AG09319 (cell line): ENCODE measurements around the gene SH3PXD2A.

Experiments used
- DNase-seq: peaks from one replicate; pipeline ENCODE4 v3.0.0-alpha.2; 2010; ENCODE audit warnings: low read depth; ENCODE audit errors: extremely low read depth
- TF ChIP-seq, protein P1 (sequence below): IDR thresholded peaks from 2 replicates; pipeline ENCODE4 v1.5.1; 2011; ENCODE audit warnings: low read depth, mild to moderate bottlenecking, inconsistent platforms, low read length, moderate library complexity

Gene SH3PXD2A

DNA sequence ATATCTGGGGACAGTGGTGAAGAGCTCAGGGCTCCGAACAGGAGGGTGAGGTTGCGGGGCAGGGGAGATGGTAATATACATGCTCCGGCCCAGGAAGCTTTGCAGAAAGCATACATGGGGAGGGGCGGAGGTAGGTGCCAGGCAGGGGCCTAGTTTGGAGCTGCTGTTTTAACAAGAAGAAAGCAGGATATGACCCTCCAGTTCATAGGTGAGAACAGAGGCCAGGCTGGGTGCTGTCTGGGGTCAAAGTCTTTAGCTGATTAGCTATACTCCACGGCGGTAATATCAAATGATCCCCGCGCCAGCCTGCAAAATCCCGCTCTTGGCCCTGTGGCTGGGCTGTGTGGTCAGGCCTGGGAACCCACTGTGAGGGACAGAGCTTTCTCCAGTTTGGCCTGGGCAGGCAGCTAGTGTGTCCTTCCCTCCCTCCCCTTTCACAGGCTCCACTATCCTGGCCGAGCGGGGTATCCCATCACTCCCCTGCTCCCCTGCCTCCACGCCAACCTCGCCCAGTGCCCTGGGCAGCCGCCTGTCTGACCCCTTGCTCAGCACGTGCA lies 266.2 kb downstream of the SH3PXD2A start:
- TF ChIP-seq, protein P1, sequence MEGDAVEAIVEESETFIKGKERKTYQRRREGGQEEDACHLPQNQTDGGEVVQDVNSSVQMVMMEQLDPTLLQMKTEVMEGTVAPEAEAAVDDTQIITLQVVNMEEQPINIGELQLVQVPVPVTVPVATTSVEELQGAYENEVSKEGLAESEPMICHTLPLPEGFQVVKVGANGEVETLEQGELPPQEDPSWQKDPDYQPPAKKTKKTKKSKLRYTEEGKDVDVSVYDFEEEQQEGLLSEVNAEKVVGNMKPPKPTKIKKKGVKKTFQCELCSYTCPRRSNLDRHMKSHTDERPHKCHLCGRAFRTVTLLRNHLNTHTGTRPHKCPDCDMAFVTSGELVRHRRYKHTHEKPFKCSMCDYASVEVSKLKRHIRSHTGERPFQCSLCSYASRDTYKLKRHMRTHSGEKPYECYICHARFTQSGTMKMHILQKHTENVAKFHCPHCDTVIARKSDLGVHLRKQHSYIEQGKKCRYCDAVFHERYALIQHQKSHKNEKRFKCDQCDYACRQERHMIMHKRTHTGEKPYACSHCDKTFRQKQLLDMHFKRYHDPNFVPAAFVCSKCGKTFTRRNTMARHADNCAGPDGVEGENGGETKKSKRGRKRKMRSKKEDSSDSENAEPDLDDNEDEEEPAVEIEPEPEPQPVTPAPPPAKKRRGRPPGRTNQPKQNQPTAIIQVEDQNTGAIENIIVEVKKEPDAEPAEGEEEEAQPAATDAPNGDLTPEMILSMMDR, result no peak
- DNase-seq, result no peak

DNA sequence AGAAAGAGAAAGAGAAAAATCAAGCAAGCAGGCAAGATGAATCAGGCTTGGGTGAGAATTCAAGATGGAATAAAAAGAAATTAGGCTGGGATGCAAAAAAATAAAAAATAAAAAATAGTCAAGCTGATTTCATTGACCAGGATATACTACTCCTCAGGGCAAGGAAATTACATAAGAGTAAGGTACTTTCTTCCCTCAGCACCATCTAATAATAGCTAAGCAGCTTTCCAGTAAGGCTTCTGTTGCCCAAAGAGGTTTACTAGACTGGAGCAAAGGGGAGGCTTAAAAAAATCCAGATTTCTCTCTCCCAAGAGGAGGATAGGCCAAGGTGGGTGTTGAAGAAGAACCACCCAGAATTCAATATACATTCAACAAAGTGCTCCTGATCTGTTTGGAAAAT lies 268.3 kb downstream of the SH3PXD2A start:
- DNase-seq, result no peak
- TF ChIP-seq, protein P1, result no peak

DNA sequence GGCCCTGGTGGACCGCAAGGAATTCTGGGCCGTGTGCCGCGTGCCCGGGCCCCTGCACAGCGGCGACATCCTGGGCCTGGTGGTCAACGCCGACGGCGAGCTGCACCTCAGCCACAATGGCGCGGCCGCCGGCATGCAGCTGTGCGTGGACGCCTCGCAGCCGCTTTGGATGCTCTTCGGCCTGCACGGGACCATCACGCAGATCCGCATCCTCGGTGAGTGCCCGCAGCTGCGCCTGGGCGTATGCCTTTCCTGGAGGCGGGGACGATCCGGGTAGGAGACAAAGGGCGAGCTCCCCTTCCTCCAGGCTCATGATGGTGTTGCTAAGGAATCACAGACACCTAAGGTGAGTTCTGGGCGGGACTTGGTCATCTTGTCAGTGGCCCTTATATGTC lies 270.4 kb downstream of the SH3PXD2A start:
- TF ChIP-seq, protein P1, result no peak
- DNase-seq, result no peak

DNA sequence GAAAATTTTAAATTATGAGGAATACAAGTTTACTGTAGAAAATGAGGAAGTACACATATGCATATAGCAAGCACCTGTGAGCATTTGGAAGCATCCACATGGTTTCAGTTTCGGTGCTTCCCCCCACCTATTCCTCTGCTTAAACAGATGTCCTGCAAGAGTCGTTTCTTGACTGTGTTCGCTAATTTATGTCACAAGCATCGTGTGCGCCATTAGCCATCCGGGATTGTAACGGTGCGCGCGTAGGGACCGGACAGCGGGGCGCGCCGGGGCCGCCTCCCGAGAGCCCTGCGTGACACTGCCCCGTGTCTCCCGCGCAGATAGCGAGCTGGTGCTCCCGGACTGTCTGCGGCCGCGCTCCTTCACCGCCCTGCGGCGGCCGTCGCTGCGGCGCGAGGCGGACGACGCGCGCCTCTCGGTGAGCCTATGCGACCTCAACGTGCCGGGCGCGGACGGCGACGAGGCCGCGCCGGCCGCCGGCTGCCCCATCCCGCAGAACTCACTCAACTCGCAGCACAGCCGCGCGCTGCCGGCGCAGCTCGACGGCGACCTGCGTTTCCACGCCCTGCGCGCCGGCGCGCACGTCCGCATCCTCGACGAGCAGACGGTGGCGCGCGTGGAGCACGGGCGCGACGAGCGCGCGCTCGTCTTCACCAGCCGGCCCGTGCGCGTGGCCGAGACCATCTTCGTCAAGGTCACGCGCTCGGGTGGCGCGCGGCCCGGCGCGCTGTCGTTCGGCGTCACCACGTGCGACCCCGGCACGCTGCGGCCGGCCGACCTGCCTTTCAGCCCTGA lies 271.0 kb downstream of the SH3PXD2A start:
- no peak for DNase-seq
- TF ChIP-seq, protein P1, result no peak

GRCh38 chr10:103583871-103584215 lies 271.5 kb downstream of the SH3PXD2A start:
- TF ChIP-seq, protein P1, result no peak

GRCh38 chr10:103582331-103583123 lies 272.8 kb downstream of the SH3PXD2A start:
- TF ChIP-seq, protein P1, result no peak
- no peak for DNase-seq

More at GRCh38 chr10:103583871-103584215, 271.5 kb downstream of the SH3PXD2A start:
- DNase-seq, result no peak

- no peak for DNase-seq
- TF ChIP-seq, protein P1, result no peak
Observed at GRCh38 chr10:103581499-103581898, 273.9 kb downstream of the SH3PXD2A start.
